Islet of Langerhans (tissue), 1 donor: ENCODE data around the gene EPAS1.

Experiments
- FAIRE-seq: peaks from one replicate; lab custom pipeline; 2011; peaks lifted over from hg19 to GRCh38; lab: Jason Lieb, UNC

EPAS1 gene

GRCh38 chr2:46273919-46274318 is 23.3 kb upstream of the EPAS1 start:
- no peak for FAIRE-seq

DNA sequence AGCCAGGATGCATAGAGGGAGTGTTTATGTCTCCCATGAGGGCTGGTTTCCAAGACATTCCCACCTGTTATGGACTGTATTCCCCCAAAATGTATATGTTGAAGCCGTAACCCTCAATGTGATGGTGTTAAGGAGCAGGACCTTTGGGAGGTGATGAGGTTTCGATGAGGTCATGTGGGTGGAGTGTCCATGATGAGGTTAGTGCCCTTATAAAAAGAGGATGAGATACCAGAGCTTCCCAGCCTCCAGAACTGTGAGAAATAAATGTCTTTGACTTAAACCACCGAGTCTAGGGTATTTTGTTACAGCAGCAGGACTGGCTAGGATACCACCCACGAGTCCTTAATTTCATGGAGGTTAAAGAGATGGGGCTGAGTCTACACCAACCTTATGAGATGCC is 22.6 kb upstream of the EPAS1 start:
- no peak for FAIRE-seq

DNA sequence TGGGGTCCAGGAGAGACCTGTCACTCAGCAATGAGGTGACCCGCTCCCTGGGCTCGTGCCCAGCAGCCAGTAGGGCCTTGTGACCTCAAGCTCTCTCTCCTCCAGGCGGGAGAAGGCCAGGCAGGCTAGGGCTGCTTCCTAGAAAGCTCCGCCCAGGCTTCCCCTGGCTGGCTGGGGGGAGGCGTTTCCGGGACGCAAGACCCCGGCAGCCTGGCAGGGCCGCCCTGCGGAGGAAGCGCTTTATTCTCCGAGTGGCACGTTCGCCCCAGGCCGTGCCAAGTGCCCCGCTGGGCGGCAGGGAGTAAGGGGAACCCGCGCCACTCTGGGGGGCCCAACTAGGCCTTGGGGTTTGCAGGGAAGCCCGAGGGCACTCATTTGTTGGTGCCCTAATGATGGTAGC is 21.2 kb upstream of the EPAS1 start:
- FAIRE-seq = no peak

- FAIRE-seq = no peak
Observed at GRCh38 chr2:46276642-46277041, 20.6 kb upstream of the EPAS1 start.

DNA sequence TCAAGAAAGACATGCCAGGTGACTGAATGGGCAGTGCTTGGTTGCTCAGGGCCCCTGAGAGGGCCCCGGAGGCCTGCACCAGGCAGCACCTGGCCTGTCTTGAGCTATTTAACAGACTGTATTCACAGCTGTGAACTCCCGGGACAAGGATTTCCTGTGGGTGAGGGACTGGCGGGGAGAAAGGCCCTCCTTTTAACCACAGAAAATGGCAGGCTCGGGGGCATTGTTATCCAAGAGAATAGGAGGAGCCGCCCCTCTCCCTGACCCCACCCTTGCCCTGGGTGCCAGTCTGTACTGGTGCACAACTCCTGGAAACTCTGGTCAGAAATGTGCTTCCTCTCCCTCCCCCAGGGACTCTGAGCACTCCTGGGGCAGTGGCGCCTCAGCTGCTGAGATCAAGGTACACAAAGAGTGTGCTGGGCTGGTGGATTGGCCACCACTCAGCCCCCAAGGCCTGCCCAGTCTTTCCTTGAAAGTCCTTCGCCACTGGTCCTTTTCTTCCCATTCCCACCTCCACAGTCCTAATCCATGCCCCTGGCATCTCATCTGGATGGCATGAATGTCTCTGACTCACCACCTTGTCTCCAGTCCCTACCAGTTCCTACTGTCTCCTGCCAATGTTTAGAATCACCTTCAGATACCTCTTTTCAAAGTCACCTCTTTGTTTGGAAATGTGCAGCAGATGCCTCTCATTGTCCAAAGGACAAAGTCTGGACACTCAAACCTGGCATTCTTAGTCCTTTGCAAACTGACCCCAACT is 19.6 kb upstream of the EPAS1 start:
- no peak for FAIRE-seq

DNA sequence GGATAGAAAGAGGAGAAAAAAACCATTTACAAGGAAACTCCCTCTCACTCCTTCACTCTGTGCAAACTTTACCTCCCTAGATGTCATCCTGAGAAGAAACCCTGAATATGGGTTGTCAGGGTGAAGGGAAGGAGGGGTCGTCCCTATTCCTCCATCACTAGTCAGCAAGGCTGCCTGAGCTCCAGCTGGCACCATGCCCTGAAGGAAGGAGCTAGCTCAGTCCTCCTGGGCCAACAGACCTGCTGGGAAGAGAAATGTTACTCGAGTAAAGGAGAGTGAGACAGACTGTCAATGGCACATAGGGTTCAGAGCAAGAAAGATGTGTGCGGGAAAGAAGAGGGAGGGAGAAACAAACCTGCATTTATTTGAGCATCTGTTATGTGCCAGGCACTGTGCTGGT is 18.3 kb upstream of the EPAS1 start:
- FAIRE-seq = no peak

GRCh38 chr2:46281939-46282338 is 15.3 kb upstream of the EPAS1 start:
- FAIRE-seq = no peak

DNA sequence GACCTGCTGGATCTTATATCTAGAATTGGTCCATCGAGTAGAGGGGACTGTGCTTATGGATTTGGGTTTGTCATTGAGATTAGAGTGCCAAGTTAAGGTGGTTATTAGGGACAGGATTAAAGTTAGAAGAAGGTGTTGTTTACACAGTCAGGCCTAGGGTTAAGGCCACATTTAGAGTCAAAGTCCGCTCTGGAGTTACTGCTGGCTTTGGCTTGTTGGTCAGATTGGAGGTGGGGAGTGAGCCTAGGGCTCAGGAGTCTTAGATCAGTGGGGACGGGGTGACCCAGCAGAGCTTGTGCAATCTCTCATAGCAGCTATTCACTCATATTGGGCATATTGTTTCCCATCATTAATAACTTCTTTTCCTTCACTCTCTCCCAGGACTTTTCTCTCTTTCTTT is 13.5 kb upstream of the EPAS1 start:
- no peak for FAIRE-seq

DNA sequence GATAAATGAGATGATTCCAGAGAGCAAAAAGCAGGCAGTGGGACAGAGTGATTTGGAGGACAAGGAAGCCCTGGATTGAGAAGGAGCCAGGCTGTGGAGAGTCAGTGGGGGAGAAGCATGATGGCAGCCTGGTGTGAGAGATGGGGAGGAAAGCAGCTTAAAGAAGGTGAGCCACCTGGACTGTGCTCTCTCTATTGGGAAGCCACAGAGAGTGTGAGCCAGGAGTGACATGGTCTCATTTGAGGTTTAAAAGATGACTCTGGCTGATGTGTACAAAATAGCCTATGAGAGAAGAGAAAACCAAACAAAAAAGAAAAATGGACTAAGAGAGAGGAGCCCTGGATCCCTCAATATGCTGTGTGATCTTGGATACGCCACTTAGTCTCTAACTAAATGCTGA is 12.9 kb upstream of the EPAS1 start:
- FAIRE-seq = no peak

- no peak for FAIRE-seq
Observed at GRCh38 chr2:46284796-46285195, 12.4 kb upstream of the EPAS1 start.

GRCh38 chr2:46286715-46287114 is 10.5 kb upstream of the EPAS1 start:
- FAIRE-seq = no peak

GRCh38 chr2:46290078-46290477 is 7.1 kb upstream of the EPAS1 start:
- FAIRE-seq = no peak

DNA sequence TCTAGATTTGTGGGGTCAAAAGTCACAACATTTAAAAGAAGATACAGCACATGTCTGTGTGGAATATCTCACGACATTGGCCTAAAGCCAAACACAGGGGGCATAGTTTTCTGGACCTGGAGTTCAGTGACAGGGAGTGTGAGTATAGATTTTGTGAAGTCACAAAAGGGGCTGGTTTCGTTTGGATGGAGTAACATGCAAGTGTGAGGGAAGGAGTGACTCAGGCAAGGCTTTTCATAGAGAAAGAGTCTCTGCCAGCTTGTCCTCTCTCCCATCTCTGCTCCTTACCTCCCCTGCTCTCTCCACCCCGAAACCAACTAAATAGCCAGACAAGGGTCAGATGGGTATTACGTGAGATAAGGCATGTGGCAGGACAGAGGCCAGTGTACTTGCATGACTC is 3.7 kb upstream of the EPAS1 start:
- no peak for FAIRE-seq

DNA sequence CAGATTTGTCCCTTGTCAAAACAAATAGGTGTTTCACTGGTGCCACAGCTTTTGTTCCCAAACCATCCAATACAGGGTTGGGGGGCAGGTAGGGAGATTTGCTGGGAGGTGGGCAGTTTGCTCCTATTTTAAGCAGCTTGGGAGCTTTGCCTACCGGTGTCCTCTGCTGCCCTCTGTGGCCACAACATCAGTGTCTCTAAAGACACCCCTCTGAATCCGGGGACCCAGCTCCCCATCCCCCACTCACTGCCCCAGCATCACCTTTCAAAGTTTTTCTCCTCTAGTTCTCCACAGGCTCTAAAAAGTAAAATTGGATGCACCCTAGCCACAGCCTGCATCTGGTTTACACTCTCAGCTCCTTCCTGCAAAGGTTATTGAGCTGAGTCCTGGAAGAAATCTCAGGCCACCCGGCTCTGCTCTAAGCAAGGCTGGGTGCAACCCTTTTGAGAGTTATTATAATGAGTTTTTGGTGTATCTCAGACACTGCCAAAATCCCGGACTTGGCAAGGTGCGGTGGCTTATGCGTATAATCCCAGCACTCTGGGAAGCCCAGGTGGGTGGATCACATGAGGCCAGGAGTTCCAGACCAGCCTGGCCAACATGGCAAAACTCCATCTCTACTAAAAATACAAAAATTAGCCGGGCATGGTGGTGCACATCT is 2.9 kb upstream of the EPAS1 start:
- no peak for FAIRE-seq

DNA sequence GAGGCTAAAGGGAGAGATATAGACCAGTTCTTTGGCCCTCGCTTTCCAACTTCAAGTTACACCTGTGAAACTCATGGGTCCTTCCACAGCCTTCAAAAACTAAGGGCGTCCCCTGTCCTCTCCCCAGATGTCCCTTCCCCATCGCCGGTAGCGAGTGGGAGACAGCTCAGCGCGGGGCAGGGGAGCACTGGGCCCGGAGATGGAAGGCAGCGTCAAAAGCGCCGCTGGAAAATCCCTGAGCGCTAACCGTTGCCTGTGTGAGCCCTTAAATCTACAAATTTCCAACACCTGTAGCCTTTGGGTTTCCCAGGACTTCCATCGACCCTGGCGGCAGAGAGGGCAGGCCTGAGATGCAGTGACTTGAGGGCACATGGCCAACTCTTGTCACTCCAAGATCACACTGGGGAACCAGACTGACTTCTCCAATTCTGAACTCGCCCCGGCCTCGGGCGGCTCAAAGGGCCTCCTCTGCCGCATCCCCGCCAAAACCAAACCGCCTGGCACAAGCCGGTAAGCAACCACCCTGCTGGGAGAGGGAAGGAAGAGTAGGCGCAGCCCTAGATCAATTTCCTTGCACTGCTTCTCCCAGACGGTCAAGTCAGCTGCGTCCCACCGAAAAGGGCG is 879 bp upstream of the EPAS1 start:
- no peak for FAIRE-seq

DNA sequence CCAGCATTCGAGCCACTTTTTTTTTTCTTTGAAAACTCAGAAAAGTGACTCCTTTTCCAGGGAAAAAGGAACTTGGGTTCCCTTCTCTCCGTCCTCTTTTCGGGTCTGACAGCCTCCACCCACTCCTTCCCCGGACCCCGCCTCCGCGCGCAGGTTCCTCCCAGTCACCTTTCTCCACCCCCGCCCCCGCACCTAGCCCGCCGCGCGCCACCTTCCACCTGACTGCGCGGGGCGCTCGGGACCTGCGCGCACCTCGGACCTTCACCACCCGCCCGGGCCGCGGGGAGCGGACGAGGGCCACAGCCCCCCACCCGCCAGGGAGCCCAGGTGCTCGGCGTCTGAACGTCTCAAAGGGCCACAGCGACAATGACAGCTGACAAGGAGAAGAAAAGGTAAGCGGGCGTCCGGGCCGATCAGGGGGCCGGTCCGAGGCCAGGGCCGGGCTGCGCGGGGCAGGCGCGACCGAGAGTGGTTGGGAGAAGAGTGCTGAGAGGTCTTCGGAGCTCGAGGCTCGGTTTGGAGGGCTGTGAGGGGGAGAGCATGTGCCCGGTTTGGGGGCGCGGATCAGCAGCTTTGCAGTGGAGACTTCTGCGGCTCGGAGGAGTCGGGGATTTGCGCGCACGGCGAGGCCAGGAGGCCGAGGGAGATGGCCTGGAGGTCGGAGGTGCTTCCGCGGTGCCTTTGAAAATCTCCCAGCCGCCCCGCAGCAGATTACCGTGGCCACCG is 502 bp downstream of the EPAS1 start:
- FAIRE-seq = no peak

GRCh38 chr2:46298272-46298521 is 990 bp downstream of the EPAS1 start:
- no peak for FAIRE-seq

DNA sequence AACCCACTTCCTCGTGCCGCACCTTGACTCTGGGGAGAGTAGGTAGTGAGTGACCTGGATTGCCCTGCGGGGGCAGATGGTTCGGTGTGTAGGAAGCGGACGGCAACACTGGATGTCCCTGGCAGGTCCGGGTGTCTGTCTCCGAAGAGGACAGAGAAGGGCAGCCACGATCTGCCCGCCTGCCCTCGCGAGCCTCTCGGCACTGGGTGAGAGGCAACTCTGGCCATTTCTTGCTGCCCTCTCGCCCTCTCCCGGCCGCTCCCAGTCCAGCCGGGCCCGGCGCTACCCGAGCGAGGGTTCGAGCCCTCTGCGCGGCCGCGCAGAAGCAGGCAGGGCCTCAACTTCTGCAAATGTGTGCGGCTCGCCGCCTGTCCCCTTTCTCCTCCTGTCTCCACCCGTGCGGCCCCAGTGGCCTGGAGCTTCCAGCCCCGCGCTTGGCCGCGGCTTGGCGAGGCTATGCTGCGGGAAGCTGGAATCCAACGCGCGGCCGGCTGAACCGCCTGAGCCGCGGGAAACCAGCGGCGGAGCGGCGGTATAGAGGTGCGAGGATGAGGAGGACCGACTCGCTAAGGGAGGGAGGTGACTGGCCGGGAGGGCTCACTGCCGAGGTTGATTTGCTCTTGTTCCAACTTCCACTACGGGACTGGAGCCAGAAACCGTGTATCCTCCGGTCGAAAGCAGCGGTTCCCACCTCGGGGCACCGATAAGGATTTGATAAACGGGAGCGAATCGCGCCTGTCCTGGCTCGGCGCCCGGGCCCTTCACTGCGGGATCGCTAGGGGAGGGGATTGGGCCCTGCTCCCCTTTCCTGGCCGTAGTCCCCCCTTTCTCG is 1.5 kb downstream of the EPAS1 start:
- FAIRE-seq = no peak

- no peak for FAIRE-seq
Observed at GRCh38 chr2:46299365-46300263, 2.4 kb downstream of the EPAS1 start.

DNA sequence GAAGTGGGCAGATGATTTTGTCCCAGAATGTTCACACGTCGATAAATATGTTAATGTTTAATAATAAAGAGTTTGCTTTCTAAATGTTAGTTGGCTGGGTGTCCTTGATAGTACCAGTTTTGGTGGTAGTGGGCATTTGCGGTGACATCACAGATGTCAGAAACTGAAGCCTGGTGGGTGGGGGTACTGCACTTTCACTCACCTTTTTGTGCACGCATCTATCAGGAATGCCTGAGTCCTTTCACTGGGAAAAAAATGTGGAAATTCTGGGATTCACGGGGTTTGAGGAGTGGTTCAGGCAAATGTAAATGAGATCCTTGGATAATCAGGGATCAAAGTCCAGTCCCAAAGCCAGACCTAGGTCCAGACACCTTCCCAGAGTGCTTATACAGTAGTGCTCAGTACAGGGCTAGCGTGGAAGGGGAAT is 3.2 kb downstream of the EPAS1 start:
- FAIRE-seq = no peak

GRCh38 chr2:46302005-46302695 is 4.9 kb downstream of the EPAS1 start:
- no peak for FAIRE-seq
